GM21619 (cell line): Measurements from ENCODE around the gene CCNB2.
"Not testable (repeated sequence)": the region's sequence is repeated elsewhere in the genome, so short reads cannot be mapped to it uniquely, and the experiment has no call there.

Experiments used
- ATAC-seq: cut with Tn5 transposase; IDR thresholded peaks from one replicate; pipeline ENCODE4 v1.9.1; 2021; ENCODE audit not compliant: unreplicated experiment

CCNB2 gene

DNA sequence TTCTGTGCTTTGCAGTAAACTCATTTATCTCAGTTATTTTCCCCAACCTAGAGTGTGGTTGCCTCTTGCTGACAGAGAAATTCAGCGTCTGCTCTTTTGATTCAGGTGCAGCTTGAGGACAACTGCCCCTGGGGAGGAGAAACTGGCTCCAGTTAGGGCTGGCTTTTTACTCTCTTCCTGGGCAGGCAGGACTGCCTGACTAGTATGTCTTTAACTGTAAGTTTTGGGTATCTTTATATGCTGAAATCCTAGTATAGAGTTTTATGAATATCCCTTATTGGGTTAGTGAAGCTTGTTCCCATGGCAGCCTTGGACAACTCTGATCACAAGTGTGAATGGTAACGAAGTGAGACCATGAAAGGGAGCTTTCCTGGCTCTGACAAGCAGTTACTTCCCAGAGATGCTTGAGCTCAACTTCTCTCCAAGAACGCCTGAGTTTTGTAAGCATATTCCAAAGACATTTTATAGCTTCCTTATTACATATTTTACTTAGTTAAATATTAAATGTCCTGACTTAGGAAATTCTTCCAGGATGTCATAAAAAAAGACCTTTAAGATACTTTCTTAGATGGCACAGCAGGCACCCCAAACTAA lies 27.1 kb downstream of the CCNB2 start:
- no peak for ATAC-seq

DNA sequence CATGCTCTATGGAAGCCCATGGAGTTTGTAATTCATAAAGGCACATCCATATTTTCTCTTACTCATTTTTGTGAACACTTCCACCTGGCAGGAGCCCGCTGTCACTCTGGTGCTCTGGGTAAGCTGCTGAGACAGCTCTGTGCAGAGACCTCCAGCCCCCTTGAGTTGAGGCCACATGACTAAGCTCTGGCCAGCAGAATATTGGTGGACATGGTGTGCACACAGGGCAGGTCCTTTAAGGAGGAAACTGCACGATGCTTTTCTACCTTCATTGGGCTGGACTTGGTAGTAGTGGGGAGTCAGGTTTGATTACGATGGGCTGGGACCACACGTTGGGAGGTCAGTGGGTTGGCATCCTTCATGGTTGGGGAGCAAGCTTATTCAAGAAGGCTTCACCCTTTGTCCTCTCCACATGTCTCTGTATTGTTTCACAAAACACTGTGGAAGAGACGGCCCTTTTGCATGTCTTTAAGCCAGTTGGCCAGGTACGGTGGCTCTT lies 29.0 kb downstream of the CCNB2 start:
- no peak for ATAC-seq

DNA sequence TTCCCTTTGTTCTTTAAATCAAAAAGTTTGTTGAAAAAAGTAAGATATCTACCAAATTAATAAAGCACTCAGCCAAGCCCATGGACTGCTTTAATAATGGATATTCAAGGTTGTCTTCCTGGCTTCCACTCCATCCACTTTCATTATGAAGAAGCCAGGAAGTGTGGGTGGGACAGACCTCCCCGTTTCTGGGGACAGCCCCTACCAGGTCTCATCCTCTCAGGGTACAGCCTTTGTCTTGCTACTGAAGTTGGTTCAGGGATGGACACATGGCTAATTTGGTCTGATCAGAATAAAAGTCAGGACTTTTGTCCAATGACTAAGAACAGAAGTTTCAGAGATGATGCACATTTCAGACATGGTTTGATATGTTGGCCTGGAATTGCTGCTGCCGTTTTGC lies 32.6 kb downstream of the CCNB2 start:
- no peak for ATAC-seq

DNA sequence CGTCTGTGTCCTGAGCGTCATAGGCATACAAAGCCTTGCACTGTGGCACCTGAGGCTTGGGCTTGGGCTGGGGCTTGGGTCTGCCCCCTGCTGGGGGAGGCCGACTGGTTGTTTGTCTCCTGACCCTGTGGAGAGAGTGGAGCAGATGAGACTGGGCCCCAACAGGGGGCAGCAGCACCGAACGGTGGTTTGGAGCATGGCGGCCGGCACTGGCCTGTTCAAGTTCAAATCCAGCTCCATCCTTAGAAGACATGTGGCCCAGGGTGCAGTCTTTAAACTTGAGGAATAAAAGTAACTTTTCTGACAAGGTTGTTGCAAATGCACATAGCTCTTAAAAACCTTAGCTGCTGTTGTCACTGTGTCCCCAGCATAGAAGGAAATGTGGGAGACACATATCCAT lies 33.3 kb downstream of the CCNB2 start:
- ATAC-seq = peak; percentile 64

DNA sequence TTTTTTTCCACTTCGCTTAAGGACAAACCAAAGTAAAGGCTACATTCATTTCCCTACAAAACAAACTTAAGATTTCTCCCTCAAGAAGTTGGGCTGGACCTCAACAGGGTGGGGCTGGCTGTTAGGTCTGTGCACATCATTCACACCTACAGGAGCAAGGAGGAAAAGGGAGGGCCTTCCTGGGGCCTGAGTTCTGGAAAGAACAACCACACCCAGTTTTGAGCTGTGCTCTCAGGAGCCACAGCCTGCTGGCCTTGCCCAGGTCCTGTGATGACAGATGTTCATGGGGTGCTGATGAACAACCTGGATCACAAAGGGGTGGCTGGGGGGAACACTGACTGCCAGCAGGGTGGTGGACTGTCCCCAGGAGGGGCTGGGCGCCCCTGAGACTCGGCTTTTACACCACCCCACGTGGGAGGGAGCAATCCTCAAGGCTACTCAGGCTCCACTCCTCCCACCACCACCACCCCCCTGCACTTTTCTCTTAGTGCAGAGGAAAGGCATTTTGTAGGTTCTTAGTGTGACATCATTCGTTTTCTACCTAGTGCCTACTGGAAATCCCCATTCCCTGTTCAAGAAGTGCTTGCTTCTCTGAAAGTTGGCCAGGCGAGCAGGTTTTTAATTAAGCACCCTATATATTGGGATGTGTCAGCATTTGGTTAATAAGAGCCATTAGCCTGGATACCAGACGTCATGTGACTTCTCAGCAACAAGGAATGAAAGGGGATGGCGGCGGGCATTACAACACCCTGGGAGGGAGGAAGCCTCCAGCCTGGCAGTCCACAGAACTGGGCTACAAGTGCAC lies 35.7 kb downstream of the CCNB2 start:
- ATAC-seq = no peak

DNA sequence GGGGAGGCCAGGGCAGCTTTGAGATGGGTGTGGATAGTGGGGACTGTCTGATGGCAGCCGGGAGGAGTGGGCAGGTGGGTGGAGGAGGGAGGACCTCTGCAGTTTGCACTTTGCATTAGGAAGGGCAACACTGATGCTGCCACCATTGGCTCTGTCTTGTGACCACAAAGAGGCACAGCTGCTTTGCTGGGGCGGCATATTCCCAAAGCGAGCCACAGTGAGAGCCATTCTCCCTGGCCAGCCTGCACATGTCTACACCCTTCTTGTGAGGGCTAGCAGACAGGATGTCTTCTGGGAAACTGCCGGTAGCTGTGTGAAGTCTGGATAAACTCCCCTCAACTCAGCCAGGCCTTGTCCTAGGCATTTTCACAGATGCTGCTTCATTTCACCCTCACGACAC lies 38.3 kb downstream of the CCNB2 start:
- ATAC-seq = no peak

DNA sequence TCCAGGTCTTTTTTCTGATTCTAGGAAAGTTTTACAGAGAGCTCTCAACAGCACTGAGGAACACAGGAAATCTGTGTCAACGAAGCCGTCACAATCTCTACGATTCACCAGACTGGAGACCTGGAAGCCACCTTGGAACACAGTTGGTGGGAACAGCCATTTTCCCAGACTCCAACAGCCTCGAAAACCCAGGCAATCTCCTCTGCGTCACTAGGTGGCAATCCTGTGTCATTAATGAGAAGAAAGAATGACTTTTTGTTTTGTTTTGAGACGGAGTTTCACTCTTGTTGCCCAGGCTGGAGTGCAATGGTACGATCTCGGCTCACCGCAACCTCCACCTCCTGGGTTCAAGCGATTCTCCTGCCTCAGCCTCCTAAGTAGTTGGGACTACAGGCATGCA lies 39.6 kb downstream of the CCNB2 start:
- not testable (repeated sequence) for ATAC-seq

DNA sequence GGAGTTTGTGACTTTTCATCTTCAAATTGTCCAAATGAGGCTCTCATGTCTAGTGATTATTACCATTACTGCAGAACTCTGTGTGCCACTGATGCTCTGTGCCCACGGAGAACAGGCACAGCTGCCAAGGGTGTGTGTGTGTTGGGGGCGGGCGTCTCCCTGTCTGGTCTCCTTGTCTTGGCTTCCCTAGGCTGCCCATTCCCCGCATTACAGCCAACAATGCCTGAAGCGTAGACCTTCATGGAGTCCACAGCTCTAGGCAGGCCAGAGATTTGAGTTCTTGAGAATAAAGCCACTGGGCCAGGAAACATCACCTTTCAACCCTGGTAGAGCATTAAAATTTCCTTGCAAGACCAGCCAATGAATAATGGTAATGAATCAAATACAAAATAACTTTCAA lies 42.7 kb downstream of the CCNB2 start:
- ATAC-seq = no peak

DNA sequence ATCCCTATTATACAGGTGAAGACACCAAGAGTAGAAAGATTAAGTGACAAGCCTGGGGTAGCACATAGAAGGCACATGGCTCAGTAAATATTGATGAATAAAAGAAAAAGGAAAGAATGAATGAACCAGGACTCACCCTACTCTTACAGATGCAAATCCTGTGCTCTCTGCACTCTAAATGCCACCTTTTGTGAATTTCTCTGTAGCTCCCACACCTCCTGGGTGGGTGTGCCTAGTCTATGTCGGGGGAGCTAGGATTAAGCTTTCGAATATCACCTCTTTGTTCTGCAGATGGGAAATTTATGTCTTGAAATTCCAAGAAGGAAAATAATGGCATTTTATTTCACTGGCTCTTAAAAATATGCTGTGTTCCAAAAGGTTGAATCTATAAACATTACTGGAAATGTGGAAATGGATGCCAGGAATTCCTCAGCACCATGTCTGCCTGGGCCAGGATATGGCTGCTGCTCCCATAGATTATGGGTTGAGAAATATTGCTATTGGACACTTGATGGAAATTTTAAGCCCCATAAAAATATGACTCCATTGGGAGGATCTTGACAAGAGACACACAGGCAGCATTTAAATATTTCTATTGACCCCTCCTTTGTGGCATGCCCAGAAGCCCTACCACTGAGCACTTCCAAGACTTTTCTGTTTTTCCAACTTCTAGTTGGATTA lies 43.3 kb downstream of the CCNB2 start:
- ATAC-seq = no peak

DNA sequence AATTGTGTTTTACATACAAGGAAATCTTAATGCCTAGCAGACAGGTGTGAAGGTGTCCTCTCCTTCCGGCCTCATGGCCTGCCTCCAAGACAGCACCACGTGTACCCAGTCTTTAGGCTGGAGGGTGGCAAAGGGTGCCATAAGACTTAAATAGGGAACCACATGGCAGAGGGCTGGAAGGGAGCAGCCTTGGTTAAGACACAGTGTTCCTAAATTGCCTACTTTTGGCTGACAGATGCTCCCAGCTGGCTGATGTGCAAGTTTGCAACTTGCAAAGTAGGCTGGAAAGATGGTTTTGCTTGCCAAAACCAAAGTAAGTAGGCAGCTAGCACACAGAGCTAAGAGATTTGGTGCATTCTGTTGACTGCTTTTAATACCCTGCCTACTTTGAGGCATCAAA lies 45.2 kb downstream of the CCNB2 start:
- no peak for ATAC-seq

DNA sequence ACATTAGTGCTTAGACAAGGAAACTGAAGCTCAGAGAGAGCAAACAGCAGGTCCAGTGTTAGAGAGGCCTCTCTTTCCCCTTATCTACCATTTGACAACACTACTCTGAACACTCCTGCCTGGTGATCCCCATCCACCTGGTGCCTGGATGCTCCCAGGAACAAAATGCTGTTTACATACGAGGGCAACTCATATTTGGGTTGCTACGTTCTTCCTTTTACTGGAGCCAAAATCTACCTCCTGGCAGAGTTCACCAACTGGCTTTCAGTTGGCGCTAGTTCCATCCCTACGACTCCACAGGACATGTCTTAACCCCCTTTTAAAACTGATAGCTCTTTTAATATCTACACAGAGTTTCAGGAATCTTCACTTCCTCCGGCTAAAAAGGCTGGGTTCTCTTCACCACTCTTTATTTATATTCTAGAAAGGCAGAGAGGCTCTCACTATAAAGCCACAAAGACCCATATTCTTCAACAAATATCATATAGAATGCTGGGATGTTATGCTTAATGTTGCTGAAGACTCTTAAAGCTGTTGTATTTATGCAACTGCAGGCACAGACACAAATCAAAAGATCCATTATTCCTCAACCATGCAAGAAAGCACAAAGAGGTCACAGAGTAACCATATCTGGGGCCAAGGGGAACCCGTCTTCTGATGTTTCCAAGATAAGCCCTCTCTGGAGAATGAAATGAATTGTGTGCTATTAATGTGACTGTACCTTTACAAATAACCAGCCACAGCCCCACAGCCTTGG lies 47.9 kb downstream of the CCNB2 start:
- no peak for ATAC-seq

DNA sequence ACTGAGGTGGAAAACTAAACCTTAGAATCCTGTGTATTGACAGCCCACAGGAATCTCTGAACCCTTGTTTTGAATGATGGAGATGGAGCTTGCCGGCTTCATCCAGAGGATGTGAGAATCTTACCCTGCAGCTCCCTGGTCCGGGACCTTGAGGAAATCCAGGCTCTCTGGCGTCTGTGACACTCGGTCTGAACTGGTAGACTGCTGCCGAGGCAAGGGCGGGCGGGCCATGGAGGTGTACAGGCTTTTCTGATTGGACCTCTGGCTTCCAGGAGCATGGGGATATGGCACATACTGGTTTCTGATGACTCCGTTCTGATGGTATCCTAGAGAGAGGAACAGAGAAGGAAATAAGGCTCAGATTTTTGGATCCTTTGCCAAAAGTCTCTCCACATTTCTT lies 48.5 kb downstream of the CCNB2 start:
- ATAC-seq = no peak

DNA sequence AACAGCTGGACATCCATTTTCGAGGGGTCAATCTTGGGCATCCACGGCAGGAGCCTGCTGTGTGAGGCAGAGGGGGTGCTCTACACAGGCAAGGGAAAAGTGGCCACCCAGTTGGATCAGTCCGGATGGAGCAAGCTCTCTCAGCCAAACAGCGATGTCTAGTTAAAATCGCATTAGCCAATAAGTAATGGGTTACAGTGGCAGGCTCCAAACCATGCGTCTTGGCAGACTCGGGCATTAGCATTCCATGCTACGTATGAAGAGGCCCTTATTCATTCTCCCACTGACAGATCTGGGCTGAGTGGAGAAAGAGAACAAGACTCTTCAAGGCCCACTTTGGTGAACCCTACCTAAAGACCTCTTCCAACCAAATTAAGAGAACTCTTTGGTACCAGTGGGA lies 49.3 kb downstream of the CCNB2 start:
- ATAC-seq = no peak

DNA sequence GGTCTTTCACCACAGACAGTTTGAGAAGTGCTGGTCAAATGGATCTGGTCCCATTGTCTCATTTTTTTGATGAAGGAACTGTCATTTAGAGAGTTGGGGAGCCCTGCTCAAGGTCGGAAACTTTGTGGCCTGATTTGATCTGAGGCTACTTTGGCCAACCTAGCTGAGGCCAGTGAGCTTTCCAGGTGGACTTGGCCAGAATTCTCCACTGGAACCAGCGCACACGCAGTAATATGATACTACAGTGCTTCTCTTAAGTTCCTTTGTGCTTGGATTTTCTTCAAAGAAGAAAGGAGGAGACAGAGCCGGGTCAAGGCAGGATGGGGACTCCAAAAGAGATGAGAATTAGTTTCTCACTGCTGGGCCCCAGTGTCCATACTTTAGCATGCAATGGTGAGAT lies 50.5 kb downstream of the CCNB2 start:
- ATAC-seq = no peak

DNA sequence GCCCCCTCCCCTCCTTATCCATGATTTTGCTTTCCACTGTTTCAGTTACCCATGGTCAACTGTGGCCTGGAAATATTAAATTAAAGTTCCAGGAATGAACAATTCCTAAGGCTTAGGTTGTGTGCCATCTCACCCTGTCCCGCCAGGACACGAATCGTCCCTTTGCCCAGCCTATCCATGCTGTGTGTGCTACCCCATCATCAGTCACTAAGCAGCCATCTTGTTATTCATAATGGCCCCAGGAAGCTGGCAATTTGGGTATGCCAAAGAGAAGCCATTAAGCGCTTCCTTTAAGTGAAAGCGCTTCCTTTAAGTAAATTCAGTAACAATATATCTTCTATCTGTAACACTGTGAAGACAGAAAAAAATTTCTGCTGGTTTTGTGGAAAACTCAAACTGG lies 52.5 kb downstream of the CCNB2 start:
- no peak for ATAC-seq

DNA sequence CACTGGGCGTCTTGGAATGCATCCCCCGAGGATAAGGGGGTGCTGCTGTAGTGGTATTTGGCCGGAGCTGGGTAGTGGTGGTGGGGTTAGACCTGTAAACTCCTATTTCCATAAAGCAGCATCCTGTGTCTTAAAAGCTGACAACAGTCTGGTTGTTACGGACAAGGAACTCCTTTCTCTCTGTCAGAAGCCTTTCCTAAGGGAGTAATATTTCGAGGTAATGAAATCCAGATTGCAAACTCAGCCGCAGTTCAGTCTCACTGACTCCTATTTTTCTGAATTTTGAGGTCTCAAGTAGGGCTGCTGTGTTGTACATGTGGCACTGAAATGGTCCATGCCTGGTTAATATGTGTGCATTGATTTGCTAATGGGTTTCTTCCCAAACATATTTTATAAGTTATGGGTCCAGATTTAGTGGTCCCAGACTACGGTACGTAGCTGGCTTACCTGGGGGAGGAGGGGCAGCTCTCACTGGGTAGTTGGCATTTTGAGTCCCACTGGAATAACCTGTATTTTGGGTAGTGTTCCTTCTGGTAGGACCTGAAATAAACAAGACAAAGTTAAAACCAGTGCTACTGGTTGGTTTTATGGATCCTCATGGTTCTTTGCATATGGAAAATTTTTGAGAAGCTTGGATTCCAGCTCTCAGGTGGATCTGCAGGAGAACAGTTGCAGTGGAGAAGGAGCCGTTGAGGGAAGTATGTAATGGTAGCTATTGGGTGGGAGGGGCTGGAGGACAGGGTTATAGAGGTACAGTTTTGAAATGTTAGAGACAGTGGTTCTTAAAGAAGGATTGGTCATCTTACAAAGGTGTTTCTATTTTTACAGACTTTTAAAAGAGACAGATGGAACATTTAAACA lies 53.1 kb downstream of the CCNB2 start:
- no peak for ATAC-seq

DNA sequence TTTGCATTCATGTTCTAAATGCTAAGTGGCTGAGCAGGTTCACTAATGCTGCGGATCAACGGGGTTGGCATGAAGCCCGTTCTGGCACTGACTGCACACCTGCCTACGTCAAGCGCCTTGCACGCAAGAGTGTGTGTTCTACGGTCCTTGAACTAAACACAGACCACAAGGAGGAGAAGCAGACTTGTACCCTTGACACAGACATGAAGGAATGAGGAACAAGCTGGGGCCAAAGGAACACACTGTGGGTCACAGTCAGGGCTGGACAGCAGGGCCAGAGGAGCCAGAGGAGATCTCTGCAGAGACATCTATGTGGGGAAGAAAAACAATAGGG lies 53.7 kb downstream of the CCNB2 start:
- no peak for ATAC-seq

DNA sequence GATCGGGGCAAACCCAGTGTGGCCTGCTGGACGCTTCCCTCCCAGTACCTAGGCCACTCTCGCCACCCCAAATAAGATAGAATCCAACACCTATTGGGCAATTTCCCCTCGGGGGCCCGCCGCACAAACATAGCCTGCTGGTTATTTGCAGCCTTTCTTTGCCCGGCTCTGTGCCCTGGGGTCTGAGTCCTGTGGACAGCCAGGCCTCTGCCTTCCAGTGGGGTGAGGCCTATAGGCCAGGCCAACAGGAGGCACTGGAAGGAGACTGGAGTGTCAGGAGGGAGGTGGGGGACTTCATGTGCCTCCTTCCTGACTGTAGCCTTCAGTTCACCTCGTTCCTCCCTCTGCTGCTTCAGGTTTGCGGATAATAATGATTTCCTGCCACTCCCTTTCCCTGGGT lies 54.3 kb downstream of the CCNB2 start:
- no peak for ATAC-seq

DNA sequence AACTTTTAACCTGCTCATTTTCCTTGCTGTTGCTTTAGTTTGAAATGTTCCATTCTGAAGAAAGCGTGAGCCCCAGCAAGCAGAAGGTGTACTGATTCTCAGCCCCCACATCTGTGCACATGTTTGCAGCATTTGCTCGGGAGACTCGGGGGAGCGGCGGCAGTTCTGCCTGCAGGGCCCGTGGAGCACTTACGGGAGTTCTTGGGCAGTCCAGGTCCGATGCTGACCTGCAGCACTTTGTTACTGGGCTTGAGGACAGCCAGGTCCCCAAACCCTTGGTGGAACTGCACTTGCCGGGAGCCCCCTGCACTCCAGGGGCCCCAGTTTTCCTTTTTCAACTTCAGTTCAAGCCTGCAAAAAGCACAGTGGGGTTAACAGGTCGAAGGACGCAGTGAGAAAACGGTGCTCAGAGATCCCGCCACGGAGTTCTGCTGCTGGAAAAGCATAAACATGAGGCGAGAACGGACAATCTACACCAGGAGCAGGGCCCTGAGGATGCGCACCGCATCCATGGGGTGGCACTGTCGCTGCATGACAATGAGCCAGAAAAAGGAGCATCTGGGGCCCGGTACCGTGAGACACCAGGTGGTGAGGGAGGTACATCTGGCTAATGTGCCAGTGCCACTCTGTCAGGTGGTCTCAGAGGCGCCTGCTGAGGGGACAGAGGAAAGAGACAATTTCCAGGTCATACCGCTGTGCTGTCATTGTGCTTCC lies 56.1 kb downstream of the CCNB2 start:
- no peak for ATAC-seq

DNA sequence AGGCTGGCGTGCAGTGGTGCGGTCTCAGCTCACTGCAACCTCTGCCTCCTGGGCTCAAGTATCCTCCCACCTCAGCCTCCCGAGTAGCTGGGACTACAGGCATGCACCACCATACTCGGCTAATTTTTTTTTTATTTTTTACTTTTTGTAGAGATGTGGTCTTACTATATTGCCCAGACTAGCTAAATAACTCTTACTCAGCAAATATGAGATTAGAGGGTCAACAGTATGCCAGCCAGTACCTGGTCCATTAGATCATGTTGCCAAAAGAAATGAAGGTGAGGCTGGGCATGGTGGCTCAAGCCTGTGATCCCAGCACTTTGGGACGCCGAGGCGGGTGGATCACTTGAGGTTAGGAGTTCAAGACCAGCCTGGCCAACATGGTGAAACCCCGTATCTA lies 57.1 kb downstream of the CCNB2 start:
- not testable (repeated sequence) for ATAC-seq
